ENCODE data around the gene SDSL.

The SDSL gene

GRCh38 chr12:113456199-113456598 is 34.0 kb downstream of the SDSL start:
- no peak for DNase-seq

GRCh38 chr12:113456761-113457160 is 34.6 kb downstream of the SDSL start:
- peak; percentile 16 for DNase-seq

GRCh38 chr12:113457185-113457584 is 35.0 kb downstream of the SDSL start:
- no peak for DNase-seq

- DNase-seq = no peak
Observed at GRCh38 chr12:113457710-113458109, 35.5 kb downstream of the SDSL start.

GRCh38 chr12:113459981-113460380 is 37.8 kb downstream of the SDSL start:
- DNase-seq = no peak

GRCh38 chr12:113461666-113462065 is 39.5 kb downstream of the SDSL start:
- DNase-seq = peak; percentile 46

GRCh38 chr12:113462117-113462774 is 40.1 kb downstream of the SDSL start:
- DNase-seq = peak; percentile 67

GRCh38 chr12:113462998-113463745 is 41.0 kb downstream of the SDSL start:
- DNase-seq = no peak

GRCh38 chr12:113463746-113464451 is 41.7 kb downstream of the SDSL start:
- no peak for DNase-seq

- no peak for DNase-seq
Observed at GRCh38 chr12:113464452-113464775, 42.2 kb downstream of the SDSL start.

- peak; percentile 77 for DNase-seq
Observed at GRCh38 chr12:113464852-113465719, 42.9 kb downstream of the SDSL start.

GRCh38 chr12:113465808-113466453 is 43.8 kb downstream of the SDSL start:
- no peak for DNase-seq

GRCh38 chr12:113466454-113467141 is 44.4 kb downstream of the SDSL start:
- no peak for DNase-seq

GRCh38 chr12:113467142-113467501 is 44.9 kb downstream of the SDSL start:
- no peak for DNase-seq

GRCh38 chr12:113467502-113468364 is 45.6 kb downstream of the SDSL start:
- DNase-seq = no peak

GRCh38 chr12:113468365-113469223 is 46.4 kb downstream of the SDSL start:
- no peak for DNase-seq

- no peak for DNase-seq
Observed at GRCh38 chr12:113469224-113469948, 47.2 kb downstream of the SDSL start.

GRCh38 chr12:113469949-113470743 is 48.0 kb downstream of the SDSL start:
- no peak for DNase-seq

Data from NCI-H69 (cell line).